Thyroid gland (tissue), 4 donors: Measurements from ENCODE around the gene RSRC2.

Experiments used
- CTCF ChIP-seq, 6 experiments: fragments of 200-600 bp in 3 of 6; fragments of 450-650 bp in 3 of 6; sonication (generic) in 3 of 6; IDR thresholded peaks; one replicate each; pipeline ENCODE4 v1.5.1; 2016 to 2019; ENCODE audit warnings: antibody characterized with exemption in 6 of 6, mild to moderate bottlenecking in 2 of 6, inconsistent platforms in 1 of 6, moderate library complexity in 1 of 6
- POLR2A ChIP-seq, 2 donors: fragments of 450-650 bp; IDR thresholded peaks; one replicate each; pipeline ENCODE4 v1.6.1; 2017; ENCODE audit warnings: antibody characterized with exemption in 2 of 2, mild to moderate bottlenecking in 2 of 2, moderate library complexity in 1 of 2

GRCh38 chr12:122480753-122481152, 46.0 kb downstream of the RSRC2 start:
- no peak for TF ChIP-seq CTCF (IDR thresholded peaks at IDR 0.05)
- no peak for TF ChIP-seq POLR2A (IDR thresholded peaks at IDR 0.05)
